HK-2 (cell line): ENCODE results near the gene COL20A1.
"Not testable (repeated sequence)": the region's sequence is repeated elsewhere in the genome, so short reads cannot be mapped to it uniquely, and the experiment has no call there.

ENCODE experiments used
- DNase-seq: peaks from one replicate; pipeline ENCODE4 v3.0.0-alpha.2; 2018; ENCODE audit not compliant: unreplicated experiment

COL20A1 gene

DNA sequence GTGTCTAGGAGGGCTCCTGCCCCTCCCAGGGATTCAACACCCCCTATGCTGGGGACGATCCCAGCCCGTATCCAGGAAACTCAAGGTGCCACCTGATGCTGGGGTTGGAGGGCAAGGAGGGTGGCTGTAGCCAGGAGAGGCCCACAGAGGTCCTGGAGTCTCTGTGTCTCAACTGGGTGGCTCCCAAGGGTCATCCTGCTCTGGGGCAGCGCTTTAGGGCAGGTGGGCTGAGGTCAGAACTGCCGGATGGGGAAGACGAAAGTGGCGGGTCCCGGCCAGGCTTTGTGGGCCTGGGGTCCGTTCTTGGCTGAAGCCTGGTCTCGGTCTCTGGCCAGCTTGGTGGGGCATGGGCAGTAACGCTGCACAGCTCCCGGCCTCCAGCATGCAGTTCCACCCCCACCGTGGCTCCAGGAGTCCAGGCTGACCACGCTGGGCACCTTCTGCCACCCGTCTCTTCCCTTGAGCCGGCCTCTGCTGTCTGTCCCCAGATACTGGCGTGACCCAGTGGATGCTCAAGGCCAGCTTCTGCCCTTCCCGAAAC, 2.8 kb upstream of the COL20A1 start:
- no peak for DNase-seq

DNA sequence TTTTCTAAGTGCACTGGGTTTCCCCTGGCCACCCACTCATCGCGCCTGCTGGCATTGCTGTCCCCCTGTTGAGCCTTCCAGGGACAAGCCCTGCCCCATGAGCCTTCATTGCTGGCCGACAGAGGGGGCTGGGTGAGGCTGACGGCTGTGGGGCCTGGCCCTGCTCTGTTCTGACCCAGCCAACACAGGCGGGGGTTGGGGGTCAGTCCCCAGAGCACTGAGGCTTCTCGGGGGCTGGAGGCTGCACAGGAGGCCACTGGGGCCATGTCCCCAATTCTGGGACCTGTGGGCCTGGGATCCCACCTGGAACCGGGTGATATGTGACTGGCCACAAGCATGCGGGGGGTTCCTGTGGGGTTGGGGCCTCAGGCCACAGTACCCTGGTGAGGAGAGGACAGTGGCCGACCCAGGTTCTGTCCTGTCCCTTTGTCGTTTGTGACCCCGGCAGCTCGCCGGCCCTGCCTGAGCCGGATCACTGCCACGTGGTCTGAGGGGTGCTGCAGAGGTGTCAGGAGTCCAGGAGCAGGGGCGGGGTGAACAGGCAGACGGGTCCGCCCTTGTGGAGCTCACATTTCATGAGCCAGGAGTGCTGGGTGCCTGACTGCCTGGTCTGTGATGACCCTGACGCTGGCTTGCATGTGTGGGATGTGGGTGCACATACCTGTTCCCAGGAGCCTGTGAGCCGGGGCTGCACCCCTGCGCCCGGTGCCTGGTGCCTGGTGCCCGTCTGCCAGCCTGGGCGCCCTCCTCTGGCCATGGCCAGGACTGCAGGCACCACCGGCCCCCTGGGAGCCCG, 2.1 kb upstream of the COL20A1 start:
- DNase-seq: peak; percentile 57

DNA sequence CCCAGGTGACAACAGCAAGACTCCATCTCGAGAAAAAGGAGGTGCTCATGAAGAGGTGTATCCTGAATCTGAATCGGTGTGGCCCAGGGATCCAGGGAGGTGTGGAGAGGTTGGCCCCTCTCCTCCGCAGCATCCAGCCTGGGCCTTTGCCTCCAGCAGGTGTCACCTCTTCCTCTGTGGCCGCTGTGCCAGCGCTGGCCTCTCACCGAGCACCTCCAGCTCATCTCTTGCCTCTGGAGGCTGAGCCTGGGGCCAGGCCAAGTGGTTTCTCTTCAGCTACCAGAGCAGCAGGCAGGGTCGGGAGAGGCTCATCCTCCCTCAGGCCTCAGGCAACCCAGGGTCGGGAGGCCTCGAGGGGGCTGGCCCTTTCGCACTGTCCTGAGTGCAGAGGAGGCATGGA, 1.2 kb upstream of the COL20A1 start:
- DNase-seq: no peak

DNA sequence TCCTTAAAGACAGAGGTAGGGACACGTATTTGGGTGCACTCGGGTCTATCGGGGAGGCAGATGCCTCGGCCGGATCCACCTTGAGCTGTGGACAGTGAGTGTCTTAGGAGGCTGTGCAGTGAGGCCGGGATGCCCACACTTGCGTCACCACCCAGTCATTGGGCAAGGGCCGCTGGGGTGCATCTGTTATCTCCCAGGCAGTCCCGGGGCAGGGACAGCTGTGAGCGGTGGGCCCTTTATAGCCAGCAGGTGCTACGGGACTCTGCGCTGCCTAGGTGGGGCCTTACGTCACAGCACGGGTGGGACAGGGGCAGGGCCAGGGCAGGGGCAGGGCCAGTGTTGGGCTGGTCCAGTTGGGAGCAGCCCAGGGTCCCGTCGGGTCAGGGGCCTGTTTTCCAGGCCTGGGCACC, 689 bp upstream of the COL20A1 start:
- DNase-seq: no peak

DNA sequence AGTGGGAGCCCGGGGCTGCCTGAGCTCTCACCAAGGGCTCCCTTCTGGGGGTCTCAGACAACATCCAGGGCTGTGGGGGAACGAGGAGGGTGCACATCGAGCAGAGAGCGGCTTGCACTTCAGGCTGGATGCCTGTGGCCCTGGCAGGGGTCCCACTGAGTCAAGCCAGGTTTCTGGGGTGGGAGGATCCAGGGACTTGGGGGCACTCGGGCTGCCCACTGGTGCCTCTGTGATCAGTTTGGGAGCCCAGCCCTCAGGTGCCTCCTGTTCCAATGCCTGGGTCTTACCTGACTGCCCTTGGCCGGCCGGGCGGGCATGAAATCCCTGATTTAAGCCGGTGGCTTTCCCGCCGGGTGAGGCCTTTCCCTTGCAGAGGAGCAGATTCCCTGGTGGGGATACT, 470 bp downstream of the COL20A1 start:
- DNase-seq: no peak

DNA sequence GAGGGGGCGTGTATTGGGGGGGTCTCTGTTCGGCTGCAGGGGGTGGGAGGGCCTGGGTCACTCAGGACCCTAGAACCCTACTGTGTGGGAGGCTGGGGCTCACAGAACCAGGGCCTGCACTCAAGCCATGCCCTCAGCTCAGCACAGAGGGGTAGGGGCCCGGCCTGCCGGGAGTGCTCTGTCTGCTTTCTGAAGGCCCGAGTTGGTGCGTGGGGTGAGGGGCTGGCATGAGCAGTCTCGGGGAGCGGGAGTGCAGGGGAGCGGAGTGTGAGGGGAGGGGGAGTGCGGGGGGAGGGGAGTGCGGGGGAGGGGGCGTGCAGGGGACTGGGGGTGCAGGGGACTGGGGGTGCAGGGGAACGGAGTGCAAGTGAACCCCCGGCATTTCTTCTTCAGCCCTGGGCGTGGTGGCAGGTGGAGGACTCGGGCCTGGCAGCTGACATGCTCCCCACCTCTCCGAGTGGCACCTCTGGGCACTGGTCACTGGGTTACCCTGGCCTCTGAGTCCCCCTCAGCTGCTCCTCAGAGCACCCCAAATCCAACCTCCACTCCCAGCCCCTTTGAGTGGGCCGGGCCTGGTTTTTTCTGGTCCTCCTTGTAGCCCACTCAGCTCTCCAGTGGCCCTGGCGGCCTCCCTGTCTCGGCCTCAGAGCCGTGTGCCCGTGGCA, 1.0 kb downstream of the COL20A1 start:
- no peak for DNase-seq

DNA sequence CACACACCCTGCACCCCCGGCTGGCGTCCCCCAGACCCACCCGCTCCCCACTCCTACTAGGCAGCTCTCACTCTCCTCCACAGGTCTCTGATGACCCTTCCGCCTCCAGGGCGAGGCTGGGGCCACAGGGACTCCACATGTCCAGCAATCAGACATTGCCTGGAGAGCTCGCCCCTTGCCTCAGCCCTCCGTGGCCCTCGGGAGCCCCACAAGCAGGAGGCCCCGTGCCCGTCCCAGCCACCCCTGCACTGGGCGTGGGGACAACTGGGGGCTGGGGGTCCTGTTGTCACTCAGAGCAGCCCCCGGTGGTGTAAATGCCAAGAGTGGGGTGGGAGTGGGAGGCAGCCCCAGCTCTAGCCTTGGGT, 1.5 kb downstream of the COL20A1 start:
- DNase-seq: no peak

DNA sequence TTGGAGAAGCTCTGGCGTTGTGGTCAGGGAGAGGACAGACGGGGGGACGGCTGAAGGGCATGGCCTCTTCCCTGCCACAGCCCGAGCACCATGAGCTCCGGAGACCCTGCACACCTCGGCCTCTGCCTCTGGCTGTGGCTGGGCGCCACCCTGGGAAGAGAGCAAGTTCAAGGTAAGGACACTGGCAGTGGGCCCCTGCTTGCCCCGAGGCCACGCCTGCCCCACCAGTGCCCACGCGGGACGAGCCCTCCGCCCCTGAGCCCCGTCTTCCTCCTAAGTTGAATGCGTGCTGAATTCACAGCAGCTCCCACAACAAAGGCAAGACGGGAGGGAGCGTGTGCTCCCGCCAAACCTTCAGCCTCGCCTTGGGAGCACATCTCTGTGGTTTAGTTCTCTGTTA, 2.0 kb downstream of the COL20A1 start:
- DNase-seq: no peak

DNA sequence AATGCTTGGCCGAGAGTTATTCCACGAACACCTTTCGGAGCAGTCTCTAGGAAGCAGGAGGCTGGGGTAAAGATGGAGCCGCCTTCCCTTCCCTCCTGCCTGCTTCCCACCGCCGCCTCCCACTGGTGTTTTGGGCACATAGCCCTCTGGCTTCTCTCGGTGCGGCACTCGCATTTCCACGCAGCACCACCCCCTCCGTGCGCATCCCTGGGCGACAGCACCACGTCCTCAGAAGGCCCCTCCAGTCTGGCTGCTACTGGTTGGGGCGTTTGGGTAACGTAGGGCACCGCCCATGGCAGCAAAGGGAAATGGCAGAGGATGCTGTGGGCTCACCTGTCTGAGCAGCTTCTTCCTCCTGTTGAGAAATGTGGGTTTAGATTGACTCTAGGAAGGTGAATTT, 2.4 kb downstream of the COL20A1 start:
- no peak for DNase-seq

DNA sequence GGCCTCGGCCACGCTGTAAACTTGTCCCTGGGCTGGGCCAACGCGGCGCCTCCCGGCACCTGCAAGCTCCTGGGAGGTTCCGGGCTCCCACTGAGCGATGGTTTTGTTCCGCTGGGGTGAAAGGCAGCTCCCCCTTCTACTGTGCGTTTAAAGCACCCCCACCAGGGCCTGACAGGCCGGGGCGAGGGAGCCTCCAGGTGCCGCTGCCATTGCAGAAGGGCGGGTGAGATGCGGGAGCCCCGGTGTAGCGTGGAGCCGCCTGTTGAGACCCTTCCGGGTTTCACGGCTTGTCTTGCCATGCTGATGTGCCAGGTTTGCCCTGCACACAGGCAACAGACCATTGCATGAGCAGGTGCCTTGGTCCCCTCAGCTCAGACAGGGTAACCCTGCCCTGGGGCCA, 2.9 kb downstream of the COL20A1 start:
- DNase-seq: no peak

DNA sequence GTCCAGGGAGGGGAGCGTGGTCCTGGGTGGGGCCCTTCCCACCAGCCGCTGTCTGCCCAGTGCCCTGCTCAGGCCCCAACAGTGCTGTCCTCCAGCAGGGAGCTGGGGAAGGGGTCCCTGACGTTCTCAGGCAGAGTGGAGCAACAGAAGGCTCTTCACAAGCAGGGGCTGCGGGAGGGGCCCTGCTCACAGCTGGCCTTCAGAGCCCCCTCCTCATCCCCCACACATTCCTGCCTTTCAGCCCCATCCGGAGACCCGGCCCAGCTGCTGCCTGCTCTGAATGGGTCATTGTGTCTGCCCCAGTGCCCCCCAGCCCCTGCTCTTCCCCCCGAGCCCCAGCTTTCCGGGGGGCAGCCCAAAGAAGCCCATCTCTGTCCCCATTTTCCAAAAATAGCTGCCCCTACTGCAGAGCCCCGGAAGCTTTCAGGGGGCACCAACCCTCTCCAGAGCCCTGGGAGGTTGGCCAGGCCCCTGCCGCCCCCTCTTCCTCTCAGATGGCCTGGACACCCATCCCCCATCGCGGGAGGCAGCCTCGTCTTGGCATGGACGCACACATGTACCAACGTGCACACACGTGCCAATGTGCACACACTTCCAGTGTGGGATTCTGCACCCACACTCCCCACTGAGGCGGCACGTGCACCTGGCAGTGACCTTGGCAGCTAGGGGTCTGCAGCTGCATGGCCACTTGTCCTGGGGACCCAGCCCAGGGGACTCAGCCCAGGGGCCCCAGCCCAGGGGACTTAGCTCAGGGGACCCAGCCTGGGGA, 3.7 kb downstream of the COL20A1 start:
- DNase-seq: no peak

DNA sequence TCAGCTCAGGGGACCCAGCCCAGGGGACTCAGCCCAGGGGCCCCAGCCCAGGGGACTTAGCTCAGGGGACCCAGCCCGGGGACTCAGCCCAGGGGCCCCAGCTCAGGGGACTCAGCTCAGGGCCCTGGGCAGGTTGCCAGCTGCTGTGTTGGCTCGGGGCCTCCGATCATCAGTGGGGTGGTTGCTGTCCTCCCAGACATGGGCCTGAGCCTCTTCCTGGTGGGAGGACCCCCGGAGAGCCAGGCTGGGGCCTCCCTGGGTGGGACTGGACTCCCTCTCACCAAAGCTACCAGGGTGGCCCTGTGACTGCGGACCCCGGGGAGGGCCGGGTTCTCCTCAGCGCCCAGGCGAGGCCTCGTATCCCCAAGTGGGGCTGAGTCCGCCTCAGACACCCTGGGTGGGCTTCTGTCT, 4.4 kb downstream of the COL20A1 start:
- no peak for DNase-seq

DNA sequence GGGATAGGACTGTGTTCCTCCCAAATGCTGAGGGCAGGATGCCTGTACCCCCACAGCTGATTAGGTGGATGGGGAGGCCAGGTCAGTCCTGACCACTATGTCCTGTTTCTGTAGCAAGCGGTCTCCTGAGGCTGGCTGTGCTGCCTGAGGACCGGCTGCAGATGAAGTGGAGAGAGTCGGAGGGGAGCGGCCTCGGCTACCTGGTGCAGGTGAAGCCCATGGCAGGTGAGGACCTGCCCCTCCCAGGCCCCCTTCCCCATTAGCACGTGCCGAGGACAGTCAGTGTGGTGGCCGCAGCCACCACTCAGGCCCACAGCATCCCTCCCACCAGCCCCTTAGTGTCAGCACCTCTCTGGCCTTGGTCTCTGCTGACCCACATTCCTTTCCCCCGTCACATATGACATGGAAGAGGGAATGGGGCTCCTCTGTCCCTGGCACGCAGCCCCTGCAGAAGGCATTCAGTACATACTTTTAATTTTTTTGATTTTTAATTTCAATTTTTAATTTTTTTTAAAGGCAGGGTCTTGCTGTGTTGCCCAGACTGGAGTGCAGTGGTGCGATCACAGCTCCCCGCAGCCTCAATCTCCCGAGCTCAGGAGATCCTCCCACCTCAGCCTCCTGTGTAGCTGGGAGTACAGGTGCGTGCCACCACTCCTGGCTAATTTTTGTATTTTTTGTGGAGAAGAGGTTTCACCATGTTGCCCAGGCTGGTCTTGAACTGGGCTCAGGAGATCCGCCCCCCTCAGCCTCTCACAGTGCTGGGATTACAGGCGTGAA, 5.0 kb downstream of the COL20A1 start:
- no peak for DNase-seq

DNA sequence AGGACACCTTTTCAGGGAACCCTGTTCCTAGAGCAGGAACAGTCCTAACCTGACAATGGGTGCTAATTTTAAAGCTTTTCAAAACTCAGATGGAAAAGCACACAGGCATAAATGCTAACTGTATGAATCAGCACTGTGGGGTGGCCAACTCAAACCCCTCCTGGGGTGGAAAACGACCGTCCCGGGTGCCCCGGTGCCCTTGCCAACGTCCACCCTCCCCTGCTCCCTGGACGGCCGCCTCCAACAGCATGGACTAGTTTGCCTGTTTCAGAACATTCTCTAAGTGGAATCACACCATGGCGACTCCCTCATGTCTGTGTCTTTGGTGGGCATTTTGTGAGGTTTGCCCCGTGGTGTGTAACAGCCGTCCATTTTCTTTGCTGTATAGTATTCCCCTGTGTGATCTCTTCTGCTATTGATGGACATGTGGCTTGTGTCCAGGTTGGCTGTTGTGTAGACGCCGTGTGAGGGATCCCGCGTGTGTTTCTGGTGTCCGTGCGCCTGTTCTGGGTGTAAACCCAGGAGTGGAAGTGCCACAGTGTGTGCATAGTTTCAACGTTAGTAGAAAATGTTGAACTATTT, 5.8 kb downstream of the COL20A1 start:
- no peak for DNase-seq

DNA sequence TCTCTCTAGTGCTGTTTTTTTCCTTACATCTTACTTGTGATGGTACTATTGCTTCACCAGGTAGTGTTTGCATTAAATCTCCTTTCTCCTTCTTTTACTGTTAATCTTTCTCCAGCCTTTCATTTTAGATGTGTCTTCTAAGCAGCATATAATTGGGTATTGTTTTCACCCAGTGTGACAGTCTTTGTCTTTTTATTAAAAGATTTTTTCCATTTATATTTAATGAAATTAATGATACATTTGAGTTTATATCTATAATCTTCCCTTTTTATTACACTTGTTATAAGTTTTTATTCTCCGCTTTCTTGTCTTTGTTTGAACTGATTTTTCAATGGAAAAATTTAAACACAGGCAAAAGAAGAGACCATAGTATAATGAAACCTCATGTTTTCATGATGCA, 8.7 kb downstream of the COL20A1 start:
- no peak for DNase-seq

DNA sequence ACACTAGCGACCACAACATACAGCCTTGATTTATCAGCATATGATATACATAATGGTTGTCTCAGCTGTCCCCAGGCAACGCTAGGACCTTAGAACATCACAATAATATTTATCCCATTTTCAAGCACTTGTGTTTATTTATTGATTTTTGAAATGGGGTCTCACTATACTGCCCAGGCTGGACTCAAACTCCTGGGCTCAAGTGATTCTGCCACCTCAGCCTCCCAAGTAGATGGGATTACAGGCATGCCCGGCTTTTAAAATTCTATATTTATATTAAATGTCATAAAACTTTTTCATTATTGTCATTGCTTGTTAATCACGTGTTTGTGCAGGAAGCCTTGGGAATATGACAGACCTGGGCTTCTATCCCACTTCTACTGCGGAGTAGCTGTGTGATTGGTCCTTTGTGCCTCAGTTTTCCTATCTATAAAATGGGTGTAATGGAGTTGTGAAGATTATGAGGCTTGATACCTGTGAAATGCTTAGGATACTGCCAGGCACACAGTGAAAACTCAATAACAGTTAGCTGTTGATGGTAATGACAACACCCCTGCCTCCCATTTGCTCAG, 10.2 kb downstream of the COL20A1 start:
- DNase-seq: no peak

DNA sequence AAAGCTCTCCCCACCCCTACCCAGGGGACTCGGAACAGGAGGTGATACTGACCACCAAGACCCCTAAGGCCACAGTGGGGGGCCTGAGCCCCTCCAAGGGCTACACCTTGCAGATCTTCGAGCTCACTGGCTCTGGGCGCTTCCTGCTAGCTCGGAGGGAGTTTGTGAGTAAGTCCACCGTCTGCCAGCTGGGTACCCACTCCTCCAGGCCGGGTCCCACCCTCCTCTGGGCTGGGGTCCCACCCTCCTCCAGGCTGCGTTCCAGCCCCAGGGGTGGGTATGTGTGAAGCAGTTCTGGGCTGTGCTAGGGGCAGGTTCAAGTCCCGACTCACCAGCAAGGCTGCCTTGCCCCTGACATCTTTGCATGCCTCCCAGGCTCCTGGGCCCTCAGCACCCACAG, 12.4 kb downstream of the COL20A1 start:
- no peak for DNase-seq

DNA sequence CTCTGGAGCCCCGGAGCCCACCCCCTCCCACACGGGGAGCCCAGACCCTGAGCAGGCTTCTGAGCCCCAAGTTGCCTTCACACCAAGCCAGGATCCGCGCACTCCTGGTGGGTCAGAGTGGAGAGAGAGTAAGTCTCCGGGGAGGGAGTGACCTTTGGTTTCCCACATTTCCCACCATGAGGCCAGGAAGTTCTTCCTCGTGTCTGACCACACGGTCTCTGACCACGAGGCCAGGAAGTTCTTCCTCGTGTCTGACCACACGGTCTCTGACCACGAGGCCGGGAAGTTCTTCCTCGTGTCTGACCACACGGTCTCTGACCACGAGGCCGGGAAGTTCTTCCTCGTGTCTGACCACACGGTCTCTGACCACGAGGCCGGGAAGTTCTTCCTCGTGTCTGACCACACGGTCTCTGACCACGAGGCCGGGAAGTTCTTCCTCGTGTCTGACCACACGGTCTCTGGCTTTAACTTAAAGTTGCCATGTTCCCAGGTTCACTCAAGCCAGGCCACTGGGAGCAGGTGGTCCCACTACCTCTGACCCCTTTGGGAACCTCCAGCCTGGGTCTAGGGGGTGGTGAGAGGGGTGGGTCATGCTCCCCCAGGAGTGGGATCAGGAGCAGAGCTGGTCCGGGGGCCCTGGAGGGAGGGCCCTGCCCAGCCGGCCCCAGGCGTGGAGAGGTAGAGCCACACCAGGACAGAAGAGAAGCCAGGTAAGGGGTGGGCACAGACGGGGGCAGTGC, 13.1 kb downstream of the COL20A1 start:
- not testable (repeated sequence) for DNase-seq

DNA sequence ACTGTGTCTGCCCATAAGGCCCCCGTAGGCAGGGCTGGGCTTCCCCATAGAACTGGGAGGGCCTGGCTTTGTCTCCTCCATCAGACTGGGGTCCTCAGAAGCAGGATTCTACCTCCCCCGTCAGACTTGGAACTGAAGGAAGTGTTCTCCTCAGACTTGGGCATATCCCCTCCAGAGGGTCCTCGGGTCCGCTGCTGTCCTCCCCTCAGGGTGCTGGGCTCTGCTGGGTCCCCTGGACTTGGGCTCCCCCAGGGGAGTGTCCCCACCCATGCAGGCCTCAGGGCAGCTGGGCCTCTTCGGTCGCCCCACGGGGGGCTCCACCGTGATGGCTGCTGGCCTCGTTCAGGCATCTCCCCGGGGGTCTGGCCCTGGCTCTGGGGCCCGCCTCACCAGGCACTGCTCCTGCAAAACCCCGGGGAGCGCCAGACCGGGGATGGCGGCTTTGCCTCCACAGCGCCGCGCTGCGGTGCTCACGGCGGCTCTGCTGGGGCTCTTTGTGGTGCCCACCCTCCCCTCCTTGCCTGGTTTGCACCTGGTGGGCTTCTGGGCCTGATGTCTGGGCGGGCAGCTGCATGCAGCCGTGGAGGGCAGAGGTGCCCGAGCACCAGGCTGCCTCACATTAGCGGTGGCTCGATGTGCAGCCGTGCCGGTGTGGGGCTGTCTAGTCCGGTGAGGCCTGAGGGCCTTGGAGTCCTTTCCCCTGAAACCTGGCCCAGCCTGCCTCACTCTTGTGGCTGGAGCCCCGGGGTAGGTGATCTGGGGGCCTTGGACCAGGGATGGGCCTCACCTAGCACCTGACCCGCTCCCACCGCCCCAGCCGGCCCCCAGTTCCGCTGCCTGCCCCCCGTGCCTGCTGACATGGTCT, 13.9 kb downstream of the COL20A1 start:
- DNase-seq: no peak
